ENCODE data around the gene KDM7A. TPM values are rescaled to one million over a fixed set of nuclear protein-coding genes. Genes with fewer than 3 reads are reported as not detected.

KDM7A gene
- polyA plus RNA-seq, 1 of the 3 experiments (the other 2 are of a cell fraction), result 0.94 TPM

GRCh38 chr7:140047197-140047596, 129.6 kb downstream of the KDM7A start:
- Histone ChIP-seq H3K9me3 (no peaks in the 10 kb centered on the region), H3K4me2 (no peak overlapping the region), H3K79me2 (ENCODE audit: insufficient read depth) (no peaks in the 10 kb centered on the region), H3K27ac (ENCODE audit: low read depth in 2 of 2, low read length in 1 of 2) (no peak overlapping the region), H3K4me1 (ENCODE audit: control insufficient read depth in 1 of 2, insufficient read depth in 2 of 2, low read depth in 1 of 2, low read length in 1 of 2) (peaks cover 3 to 4% of the 10 kb centered on the region in 2 experiments; a peak in 3 of 4 replicates), H4K20me1 (ENCODE audit: insufficient read depth) (no peaks in the 10 kb centered on the region), H2AFZ (ENCODE audit: low read depth) (no peak overlapping the region), H3K9me2 (no peaks in the 10 kb centered on the region), H3K36me3 (replicated peaks in 1 of 2; ENCODE audit: control insufficient read depth in 1 of 2, insufficient read depth in 2 of 2, low read length in 1 of 2) (peaks cover 0 to 5% of the 10 kb centered on the region in 2 experiments), H3K4me3 (ENCODE audit: low read depth in 2 of 2, low read length in 1 of 2) (no peak overlapping the region), H3K27me3 (ENCODE audit: insufficient read depth) (no peaks in the 10 kb centered on the region), H3K9ac (no peak overlapping the region), H3F3A (replicated peaks; ENCODE audit: insufficient read depth) (no peaks in the 10 kb centered on the region)
- TF ChIP-seq GABPA (IDR thresholded peaks at IDR 0.05; ENCODE audit: low read depth) (no peak), TEAD4 (IDR thresholded peaks at IDR 0.05; ENCODE audit: borderline replicate concordance, insufficient read depth) (no peak), GATA2 (CRISPR knock-in tag; IDR thresholded peaks at IDR 0.05) (no peak), EZH2phosphoT487 (IDR thresholded peaks at IDR 0.05; ENCODE audit: borderline replicate concordance, low read depth) (no peak), PBX3 (IDR thresholded peaks at IDR 0.05) (no peak), IRF3 (IDR thresholded peaks at IDR 0.05; ENCODE audit: low read depth, low read length) (no peak), RXRA (IDR thresholded peaks at IDR 0.05; ENCODE audit: borderline replicate concordance, low read depth) (no peak), FOXM1 (IDR thresholded peaks at IDR 0.05; ENCODE audit: low read depth) (no peak), YY1 (IDR thresholded peaks at IDR 0.05; ENCODE audit: low read depth) (no peak), CHD2 (IDR thresholded peaks at IDR 0.05; ENCODE audit: low read length, partially characterized antibody) (no peak), ZBTB33 (IDR thresholded peaks at IDR 0.05; ENCODE audit: borderline replicate concordance, low read depth) (no peak)
- POLR2A ChIA-PET, result no interaction called here
- WGBS (ENCODE audit: low lambda C conversion rate), result 98% methylated on average over 3 of the region's 3 CpGs
- CTCF ChIA-PET, result interaction anchor here (1.0 to 2.0 kb wide), 3 partner anchors 10 to 403 kb away, joined by 3 to 5 read pairs (median 4); no protein-coding TSS in a partner anchor
- no peak for DNase-seq

GRCh38 chr7:140045697-140046096, 131.1 kb downstream of the KDM7A start:
- H3K9me2 ChIP-seq, result no peaks in the 10 kb centered on the region
- no peaks in the 10 kb centered on the region for H3K27me3 ChIP-seq (ENCODE audit: insufficient read depth)
- H3K4me3 ChIP-seq (ENCODE audit: low read depth in 2 of 2, low read length in 1 of 2), result no peak overlapping the region
- no peak overlapping the region for H2AFZ ChIP-seq (ENCODE audit: low read depth)
- WGBS (ENCODE audit: low lambda C conversion rate), result 91% methylated on average over 6 of the region's 6 CpGs
- H3K4me1 ChIP-seq (ENCODE audit: control insufficient read depth in 1 of 2, insufficient read depth in 2 of 2, low read depth in 1 of 2, low read length in 1 of 2), result peaks cover 4 to 10% of the 10 kb centered on the region in 2 experiments; a peak in 3 of 4 replicates
- no peak overlapping the region for H3K27ac ChIP-seq (ENCODE audit: low read depth in 2 of 2, low read length in 1 of 2)
- TF ChIP-seq IRF3 (IDR thresholded peaks at IDR 0.05; ENCODE audit: low read depth, low read length) (no peak), TEAD4 (IDR thresholded peaks at IDR 0.05; ENCODE audit: borderline replicate concordance, insufficient read depth) (no peak), RCOR1 (IDR thresholded peaks at IDR 0.05; ENCODE audit: low read length) (no peak), FOXM1 (IDR thresholded peaks at IDR 0.05; ENCODE audit: low read depth) (no peak), MXI1 (IDR thresholded peaks at IDR 0.05; ENCODE audit: low read depth, low read length) (no peak), USF2 (IDR thresholded peaks at IDR 0.05; ENCODE audit: borderline replicate concordance, low read depth, low read length) (no peak), RXRA (IDR thresholded peaks at IDR 0.05; ENCODE audit: borderline replicate concordance, low read depth) (no peak), MEF2A (IDR thresholded peaks at IDR 0.05; ENCODE audit: borderline replicate concordance, low read depth) (no peak)
- H3K4me2 ChIP-seq, result no peak overlapping the region
- ChIA-PET POLR2A (no interaction called here), CTCF (interaction anchor here (1.3 to 1.4 kb wide), 2 partner anchors 9 to 34 kb away, joined by 5 read pairs; no protein-coding TSS in a partner anchor)
- H3K9me3 ChIP-seq, result no peaks in the 10 kb centered on the region
- H3F3A ChIP-seq (replicated peaks; ENCODE audit: insufficient read depth), result no peaks in the 10 kb centered on the region
- peaks cover 0 to 5% of the 10 kb centered on the region in 2 experiments for H3K36me3 ChIP-seq (replicated peaks in 1 of 2; ENCODE audit: control insufficient read depth in 1 of 2, insufficient read depth in 2 of 2, low read length in 1 of 2)
- no peaks in the 10 kb centered on the region for H3K79me2 ChIP-seq (ENCODE audit: insufficient read depth)
- no peaks in the 10 kb centered on the region for H4K20me1 ChIP-seq (ENCODE audit: insufficient read depth)
- DNase-seq, result no peak
- H3K9ac ChIP-seq, result no peak overlapping the region
